ENCODE results near the gene LRRC4C.

Gene LRRC4C

DNA sequence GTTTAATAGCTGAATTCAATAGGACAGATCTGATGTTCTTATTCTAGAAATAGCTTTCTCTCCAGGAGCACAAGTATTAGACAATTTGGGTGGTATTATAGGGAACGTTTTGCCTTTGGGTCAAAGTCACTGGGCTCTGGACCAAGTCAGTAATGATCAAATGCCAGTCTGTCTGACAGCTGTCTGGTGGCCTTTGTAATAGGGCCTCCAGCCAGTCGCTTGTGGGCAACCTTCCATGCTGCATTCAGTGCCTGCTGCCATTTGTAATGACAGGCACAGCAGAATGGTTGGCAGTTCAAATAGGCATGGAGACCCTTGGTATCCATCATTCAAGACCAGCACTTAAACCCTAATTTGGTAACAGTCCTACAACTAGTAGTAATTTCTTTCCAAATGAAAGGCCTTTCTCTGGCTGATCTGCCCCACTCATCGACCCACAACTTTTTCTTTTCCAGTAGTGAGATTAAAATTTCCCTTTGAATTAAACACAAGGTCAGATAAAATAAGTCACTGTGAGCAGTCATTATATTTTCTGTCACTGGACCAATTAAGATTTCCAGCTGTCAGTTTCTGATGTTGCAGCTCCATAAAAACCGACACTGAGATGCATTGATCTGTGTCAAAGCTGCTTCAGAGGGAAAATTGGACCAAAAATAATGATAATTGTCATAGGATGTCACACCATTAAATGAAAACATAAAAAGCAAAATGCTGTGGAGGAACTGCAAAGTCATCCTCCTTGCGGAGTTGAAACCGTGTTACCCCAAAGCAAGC lies 1038.1 kb downstream of the LRRC4C start:
- no peak for DNase-seq

DNA sequence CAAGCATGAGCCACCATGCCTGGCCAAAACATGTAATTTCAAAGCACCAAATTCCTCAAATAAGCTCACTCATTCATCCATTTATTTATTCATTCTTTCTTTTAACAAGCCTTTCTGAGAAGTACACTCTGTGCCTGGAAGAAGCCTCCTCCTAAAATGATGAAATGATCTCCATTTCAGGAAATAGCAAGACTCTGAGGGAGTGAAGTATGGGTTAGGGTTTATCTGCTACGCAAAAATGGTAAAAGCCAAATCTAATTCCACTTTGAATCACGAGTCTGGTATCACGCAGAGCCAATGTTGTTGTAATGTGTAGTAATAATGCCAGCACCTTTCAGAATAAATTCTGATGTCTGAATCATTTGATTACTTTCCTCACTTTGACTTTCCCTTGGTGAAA lies 1041.8 kb downstream of the LRRC4C start:
- no peak for DNase-seq

DNA sequence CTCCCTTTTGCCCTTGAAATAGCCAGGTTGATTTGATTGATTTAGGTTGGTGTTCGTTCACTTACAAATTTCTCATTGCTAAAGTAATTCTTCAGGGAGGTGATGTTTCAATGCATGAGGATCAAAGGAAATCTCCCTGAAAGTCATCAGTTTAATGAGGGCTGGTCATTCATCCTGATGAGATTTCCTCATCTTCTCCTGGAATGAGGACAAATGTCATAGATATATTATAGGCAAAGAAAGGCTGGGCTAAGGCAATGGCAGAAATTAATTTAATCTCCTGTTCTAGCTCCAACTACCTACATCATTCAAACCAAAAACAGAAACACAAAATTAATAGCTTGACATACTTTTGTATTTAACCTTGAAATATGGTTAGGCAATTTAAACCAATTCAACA lies 1052.1 kb downstream of the LRRC4C start:
- DNase-seq, result no peak

DNA sequence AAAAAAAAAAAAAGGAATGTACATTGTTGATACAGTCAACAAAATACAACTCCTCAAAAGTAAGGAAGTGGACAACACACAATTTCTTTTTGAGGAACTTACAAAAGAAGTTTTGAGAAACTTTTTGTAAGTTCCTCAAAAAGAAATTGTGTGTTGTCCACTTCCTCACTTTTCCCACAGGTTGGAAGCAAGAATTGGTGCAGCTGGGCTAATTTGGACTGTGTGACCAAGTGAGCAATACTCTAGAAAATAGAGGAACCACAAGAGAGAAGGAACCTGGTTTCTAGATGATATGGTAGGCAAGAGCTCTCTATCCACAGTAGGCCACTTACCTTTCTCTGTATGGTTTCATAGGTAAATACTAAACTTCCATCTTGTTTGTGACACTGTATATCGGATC lies 1053.8 kb downstream of the LRRC4C start:
- DNase-seq, result no peak

DNA sequence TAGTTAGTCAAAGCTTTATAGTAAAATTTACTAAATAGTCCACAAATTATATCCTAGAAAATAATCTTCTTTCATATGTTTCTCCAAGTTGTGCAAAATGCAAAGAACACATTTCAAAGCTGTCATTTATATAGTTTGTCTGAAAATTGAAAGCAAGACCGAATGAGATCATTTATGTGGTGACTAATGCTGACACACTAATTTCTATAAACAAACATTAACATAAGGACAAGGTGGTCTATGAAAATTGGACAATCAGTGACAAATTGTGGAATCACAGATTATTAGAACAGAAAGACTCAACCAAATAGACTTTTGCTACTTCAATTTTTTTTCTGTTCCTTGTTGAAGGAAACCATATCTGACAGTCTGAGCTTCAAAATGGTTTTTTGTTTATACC lies 1056.1 kb downstream of the LRRC4C start:
- no peak for DNase-seq

DNA sequence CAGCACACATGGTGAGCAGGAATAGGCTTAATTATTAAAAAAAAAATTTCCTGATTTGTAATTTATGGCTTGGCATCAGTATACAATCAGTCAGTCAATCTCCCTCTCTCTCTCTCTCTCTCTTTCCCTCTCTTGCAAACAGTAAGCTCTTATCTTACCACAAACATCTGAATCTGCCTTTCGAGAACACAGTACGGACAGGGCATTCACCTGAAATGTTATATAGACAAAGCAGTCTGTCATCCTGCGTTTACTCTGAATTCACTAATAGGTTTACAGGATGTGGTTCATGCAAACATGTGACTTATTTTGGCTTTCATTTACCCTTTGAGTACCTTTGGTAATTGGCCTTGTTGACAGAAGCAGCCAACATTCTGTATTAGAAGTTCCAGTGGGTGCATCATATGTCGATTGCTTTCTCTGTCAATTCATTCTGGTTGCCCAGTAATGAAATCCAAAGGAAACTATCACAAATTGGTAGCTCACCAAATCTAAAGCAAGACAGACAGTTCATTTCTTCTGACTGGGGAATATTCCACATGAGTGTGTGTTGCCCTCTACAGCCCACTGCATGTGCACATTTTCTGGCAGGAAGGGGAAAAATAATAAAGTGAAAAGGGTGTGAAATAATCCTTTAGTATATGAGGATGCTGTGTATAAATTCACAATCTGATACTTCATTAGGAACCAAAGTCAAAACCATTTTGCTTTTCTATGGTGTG lies 1058.2 kb downstream of the LRRC4C start:
- DNase-seq, result no peak

DNA sequence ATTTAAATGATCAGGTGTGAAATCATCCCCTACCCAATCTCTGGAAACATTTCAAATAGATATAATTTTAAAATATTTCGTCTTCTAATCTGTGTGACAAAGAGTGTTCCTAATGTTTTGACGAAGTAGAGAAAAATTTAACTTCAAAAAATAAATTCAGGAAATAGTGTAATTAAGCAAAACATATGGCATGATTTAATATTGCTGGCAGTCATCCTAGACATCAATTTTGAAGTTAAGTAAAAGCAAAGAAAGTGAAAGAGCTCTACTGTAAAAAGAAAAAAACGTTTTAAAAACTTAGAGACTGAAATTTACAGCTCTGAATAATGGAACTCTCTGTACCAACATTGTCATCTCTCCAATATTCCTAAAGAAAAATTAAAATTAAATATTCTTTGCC lies 1062.3 kb downstream of the LRRC4C start:
- DNase-seq, result no peak

DNA sequence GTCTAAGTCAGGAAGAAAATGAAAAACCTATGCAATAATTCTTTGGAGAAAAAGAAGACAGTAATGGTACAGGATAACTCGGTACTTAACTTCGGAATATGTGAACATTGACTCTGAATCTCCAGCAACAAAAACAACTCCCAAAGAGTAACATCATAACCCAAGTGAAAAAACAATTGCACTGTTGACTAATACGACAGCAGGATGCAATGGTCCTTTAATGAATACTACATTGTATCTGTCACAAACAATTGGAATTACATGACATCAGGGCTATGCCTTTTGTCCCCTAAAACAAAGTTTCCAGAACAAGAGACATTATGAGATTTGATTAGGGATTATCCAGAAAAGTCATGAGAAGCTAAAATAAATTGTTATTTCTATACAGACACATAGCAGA lies 1065.9 kb downstream of the LRRC4C start:
- DNase-seq, result no peak

DNA sequence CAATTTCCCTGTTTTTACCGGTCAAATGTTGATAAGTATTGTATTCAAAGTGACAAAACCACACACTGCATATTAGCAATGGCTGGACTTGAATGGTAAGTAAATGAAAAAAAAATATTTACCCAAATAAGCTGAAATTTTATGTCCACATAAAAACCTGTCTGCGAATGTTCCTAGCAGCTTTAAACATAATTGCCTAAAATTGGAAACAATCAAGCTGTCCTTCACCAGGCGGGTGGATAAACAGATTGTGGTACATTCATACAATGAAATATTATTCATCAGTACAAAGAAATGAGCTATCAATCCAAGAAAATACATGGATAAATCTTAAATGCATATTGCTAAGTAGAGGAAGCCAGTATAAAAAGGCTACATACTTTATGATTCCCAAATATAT lies 1067.8 kb downstream of the LRRC4C start:
- DNase-seq, result no peak

DNA sequence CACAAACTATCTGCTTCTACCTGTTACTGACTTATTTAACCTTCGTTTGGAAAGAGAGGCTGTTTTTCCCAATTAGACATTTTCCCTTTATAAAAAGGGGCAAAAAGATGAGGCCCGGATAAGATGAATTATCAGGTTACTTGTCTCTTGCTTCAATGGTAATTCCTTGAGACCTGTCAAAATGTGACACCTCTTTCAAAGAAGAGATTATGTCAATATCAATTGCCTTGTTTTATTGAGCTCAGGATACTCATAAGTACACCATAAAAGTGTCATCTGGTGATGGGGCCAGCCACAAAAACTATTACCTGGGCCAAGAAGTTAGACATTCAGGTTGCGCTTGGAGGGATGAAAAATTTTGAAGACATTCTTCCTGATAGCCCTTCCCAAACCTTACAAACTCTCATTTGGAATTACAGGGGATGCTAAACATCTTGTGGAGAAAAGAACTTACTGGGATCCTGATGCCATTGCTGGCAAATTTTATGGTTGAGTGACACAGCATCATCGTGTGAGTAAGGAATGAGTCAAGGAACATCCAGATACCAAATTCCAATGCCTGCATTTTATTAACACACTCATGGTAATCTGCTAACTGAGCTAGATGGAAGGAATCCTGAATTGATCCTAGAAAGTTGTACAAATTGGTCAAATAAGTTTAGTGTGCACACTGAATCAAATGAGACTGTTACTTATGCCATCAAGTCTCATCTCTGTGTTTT lies 1071.2 kb downstream of the LRRC4C start:
- DNase-seq, result no peak

DNA sequence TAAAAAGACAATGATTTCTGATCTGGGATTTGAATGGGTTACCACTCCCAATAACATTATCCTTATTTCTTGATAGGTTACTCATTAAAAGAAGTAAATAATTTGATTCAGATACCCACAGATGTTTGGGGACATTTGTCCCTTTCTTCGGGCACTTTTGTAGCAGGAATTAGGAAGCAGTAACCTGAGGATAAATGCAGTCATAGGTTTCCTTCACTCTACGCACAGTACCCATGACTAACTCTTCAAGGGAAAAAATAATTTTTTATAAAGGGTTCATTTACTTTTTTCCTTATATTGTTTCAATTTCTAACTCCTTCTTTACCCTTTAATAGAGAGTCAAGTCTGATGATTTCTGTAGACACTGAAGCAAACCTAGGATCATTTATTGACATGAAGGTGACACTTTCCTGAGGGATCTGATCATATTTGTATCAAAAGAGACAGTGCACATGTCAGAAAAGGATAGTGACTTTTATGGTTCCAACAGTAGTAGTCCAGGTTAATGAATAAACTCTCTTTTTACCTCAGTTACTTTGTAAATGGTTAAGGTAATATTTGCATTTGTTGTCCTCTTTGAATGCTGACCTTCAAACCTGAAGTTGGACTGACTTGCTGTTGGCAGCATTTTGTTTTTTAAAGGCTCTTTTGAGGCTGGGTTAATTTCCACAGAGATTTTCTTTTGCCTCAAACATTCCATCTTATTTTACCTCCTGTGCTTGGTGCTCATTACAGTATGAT lies 1072.0 kb downstream of the LRRC4C start:
- DNase-seq, result no peak

DNA sequence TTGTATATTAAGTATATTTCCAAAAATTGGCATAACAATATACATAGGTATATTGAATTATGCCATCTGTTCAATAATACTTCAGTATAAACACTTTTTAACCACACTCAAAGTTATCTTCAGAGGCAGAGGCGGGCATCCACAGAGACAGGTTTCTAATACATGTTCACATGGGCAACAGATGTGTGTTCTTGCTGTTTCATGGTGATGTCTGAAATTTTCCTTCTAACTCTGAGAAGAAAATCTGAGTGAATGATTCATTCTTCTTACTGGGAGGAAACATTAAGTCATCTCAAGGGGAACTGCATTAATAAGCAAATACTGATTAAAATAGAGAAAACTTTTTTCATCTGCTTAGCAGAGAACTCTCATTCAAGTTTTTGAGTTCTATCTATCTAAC lies 1074.5 kb downstream of the LRRC4C start:
- no peak for DNase-seq

DNA sequence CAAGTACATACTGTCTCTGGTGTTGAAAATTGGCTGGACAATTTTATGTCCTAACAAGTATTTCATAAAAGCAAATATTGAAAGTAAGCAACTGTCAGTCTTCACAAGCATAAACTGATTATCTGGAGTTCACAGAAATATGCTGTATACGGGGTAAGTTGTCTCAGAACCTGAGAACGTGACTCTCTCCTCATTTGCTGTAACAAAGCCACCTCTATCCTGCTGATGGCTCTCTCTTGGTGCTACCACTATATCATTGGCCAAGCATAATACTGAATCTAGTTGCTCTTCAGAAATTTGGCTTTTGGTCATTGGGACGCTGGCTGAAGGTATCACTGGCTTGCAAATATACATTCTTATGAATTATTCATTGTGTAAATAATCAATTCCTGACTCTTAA lies 1078.0 kb downstream of the LRRC4C start:
- DNase-seq, result no peak

DNA sequence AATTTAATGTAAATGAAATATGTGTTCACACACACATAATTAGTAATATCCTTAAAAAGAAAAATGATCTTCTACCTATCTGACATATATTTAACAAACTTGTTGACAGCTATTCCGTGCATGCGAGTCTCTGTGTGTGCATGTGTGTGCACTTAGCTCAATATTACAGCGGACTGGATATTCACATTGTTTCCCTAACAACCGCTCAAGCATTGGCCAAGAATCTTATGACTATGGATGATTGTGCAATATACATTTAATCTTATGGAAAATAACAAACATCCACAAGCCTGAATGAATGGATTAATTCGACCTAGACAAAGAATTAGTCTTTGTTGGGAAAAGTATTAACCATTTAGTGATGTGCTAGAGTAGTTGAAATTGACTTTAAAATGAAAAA lies 1078.6 kb downstream of the LRRC4C start:
- no peak for DNase-seq

DNA sequence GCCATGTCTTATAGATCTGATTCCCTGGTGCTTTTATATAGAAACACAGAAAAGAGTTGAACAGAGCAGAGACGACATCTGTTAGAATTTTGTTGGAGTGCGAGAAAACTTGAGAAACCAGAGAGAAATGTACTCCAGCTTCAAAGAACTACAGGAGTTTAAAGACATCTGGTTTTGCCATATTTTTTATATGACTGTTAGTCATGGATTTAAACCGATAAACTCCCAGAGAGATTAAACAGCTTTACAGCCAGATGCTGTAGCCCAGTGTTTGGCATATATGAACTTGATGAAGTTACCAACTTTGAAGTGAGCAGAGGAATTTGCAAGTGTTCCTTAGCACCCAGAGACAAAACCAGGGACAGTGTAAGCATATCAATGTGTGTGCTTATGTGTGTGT lies 1083.1 kb downstream of the LRRC4C start:
- no peak for DNase-seq

DNA sequence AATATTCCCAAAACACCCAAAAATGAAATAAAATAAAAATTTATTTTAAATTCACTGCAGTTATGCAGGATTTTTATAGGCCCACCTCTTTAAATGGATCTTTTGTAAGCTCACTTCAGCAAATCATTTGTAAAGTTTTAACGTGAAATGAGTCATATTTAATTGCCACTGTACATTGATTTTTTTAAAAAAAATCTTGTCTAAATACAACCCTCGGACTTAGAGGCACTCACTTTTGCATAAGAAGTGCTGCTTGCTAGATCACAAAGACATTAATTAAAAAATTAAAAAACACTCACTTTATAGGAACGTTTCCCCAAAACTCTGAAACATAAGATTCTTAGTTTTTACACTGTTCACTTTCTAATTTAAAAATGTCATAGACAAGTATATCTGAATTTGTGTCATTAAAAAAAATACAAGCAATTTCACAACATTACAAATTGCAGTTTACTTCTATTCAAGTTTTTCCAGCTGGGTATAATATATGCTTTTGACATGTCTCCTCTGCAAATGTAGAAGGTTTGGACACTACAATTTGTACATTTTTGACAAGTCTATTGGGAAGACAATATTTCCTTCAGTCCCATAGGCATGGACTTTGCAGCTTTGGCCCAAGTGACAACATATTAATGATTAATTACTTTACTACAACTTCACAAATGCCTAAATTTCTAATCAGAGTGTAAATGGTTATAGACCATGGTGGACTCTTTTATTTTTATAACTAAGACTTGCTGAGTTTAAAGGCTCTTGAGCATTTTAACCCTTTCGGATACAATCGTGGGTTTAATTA lies 1088.4 kb downstream of the LRRC4C start:
- DNase-seq, result no peak

DNA sequence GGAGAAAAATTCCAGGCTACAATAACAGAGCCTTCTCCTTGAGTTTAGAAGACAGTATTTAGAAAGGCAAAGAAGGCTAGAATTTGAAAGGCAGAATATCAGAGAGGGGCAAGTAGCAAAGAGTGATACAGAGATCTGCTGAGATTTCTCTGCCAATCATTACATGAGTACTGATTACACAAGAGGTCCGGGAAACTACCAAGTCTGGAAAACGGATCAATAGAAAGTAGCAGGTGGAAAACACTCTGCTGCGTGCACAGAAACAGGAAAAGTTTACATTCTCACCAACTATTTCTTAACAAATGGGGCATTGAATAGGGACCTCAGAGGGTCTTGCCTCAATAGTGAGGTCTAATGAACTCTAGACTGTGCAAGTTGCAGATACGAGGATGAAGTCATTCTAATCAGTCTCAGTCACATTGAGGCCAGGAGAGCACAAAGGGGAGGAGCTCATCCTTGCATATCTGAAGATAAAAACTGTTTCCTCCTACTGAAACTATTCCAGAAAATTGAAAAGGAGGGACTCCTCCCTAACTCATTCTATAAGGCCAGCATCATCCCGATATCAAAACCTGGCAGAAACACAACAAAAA lies 1099.2 kb downstream of the LRRC4C start:
- no peak for DNase-seq

DNA sequence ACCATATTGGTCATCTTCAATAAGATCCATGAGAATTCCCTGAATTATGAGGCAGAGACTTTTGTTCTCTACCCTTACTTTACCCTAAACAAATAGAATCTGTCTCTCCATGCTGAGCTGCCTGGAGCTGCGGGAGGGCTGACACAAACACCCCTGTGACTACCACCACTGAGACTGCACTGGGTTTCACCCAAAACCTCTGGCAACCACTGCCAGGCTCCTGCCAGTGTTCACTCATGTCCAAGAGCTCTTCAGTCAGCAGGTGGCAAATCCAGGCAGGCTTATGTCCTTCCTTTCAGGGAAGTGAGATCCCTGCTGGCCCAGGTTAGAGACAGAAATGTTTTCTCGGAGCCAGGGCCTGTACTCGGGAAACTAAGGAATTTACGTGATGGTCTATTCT lies 1105.3 kb downstream of the LRRC4C start:
- DNase-seq, result no peak

DNA sequence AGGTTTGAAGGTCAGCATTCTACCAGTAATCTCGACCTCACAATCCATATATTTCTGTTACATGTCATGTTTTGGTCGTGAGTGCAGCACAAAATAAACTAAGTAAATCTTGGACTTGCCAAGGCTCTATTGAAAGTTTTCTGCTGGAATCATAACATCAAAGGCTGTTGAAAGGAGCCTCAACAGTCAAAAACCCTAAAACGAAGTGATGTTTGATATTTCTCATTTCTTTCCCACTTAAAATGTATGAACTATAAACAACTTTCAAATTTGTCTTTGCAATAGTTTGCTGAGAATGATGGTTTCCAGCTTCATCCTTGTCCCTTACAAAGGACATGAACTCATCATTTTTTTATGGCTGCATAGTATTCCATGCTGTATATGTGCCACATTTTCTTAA lies 1118.5 kb downstream of the LRRC4C start:
- no peak for DNase-seq

DNA sequence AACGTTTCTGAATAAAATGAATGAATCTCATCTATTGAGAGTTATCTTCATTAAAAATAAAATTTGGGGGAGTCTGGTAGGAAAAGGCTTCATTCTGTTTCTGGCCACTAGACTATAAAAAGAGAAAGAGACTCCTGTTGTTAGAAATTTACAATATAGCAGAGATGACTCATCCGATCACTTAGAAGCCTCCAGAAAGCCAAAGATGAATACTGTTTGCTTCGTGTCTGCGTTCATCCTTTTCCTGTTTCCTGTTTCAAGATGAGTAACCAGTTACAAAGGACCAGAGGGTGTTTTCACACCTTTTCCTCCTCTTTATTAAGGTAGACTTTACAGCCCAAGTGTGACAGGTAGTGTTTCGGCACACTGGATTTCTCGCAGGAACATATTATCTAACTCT lies 1120.7 kb downstream of the LRRC4C start:
- no peak for DNase-seq

DNA sequence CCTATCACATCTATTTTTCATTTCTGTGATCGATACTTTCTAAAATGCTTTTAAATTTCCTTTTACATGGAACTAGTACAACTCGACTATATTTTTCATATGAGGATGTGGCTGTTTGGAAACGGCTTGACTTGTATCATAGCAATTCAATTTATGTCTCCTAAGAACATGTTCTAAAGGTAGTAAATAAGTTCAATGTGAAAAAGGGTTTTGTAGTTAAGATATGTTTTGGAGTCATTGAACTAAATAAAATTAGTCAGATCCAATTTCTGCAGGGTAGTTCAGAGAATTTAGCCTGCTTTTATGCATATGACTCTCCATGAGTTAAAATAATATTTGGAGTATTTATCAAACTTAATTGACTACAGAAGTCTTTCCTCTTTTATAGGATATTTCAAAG lies 1121.4 kb downstream of the LRRC4C start:
- no peak for DNase-seq

DNA sequence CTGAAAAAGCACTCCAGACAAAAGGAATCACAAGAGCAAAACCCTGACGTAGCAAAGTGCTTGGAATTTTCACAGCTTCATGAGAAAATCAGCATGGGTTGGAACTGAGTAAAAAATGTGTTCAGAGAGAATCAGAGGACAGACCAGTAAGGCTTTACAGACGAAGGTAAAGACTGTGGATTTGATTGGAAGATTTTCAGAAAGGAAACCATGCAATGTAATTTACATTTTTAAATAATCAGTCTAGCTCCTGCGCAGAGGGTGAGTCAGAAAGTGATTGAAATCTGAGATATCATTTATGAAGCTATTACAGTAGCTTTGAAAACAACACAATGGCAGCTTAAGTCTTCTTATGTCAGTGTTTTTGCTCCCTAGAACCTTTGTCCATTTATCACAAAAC lies 1122.3 kb downstream of the LRRC4C start:
- no peak for DNase-seq

Data from activated CD4-positive, alpha-beta T cell treated with anti-CD3 and anti-CD28 coated beads, Interleukin-2, amount 50 U/mL, for 4 hours (primary cell).